Chondrocyte (in vitro differentiated cells): Measurements from ENCODE around the gene ACVRL1. TPM values are rescaled to one million over a fixed set of nuclear protein-coding genes. Genes with fewer than 3 reads are reported as not detected.

Source experiments
- DNase-seq: peaks from one replicate; pipeline ENCODE4 v3.0.0; 2021; ENCODE audit warnings: mixed read lengths, low spot score
- H3K27ac Mint-ChIP-seq: one replicate; pipeline ENCODE4 v1.8.0; 2021; ENCODE audit warnings: mild to moderate bottlenecking, moderate library complexity, mixed read lengths; ENCODE audit not compliant: unreplicated experiment
- H3K27me3 Mint-ChIP-seq: 2 replicates; pipeline ENCODE4 v1.8.0; 2021; ENCODE audit warnings: low read depth, mixed read lengths
- H3K36me3 Mint-ChIP-seq: 2 replicates; pipeline ENCODE4 v1.8.0; 2021; ENCODE audit warnings: low read depth, mixed read lengths
- H3K4me1 Mint-ChIP-seq: 2 replicates; pipeline ENCODE4 v1.8.0; 2021; ENCODE audit warnings: low read depth, mild to moderate bottlenecking, mixed read lengths
- H3K4me3 Mint-ChIP-seq: one replicate; pipeline ENCODE4 v1.8.0; 2021; ENCODE audit warnings: mild to moderate bottlenecking, moderate library complexity, mixed read lengths; ENCODE audit not compliant: unreplicated experiment
- H3K9me3 Mint-ChIP-seq: 2 replicates; pipeline ENCODE4 v1.8.0; 2021; ENCODE audit warnings: low read depth, mixed read lengths
- total RNA-seq: library from RNA; stranded (reverse); gene quantifications from 3 replicates; pipeline ENCODE4 v1.2.1, GENCODE V29; 2021
- TF ChIP-seq, protein P1 (sequence below): fragments of 200-600 bp; sonication (generic); IDR thresholded peaks from 2 replicates; pipeline ENCODE4 v1.5.0; 2021; ENCODE audit warnings: antibody characterized with exemption, mild to moderate bottlenecking, moderate library complexity

ACVRL1 gene
- total RNA-seq, 1 donor from 2014 or later, result 0.60 TPM

DNA sequence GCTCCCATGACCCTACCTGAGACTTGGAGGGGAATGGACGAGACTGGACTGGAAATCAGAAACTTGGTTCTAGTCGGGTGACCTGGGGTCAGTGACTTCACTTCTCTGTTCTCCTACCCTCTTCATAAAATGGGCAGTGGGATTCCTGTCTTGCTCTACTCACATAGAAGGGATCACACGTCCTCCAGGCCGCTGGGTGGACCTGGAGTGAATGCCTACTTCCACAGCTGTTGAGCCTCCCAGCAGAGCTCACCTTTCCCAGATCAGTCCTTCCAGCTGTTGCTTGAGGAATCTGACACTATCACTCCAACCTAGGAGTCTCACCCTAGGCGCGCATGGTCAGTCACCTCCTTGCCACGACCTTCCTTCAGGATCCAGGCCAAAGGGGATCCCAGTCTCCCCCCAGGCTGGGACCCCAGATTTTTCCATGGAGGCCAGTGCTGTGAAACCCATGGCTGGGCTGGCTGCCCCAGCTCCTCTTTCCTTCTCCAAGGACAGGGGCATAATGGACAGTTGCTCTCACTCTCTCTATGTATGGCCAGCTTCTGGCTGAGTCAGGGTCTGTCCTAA, 637 bp downstream of the ACVRL1 start:
- no peak overlapping the region for H3K4me3 Mint-ChIP-seq
- H3K9me3 Mint-ChIP-seq, result no peaks in the 10 kb centered on the region
- no peak overlapping the region for H3K27ac Mint-ChIP-seq
- DNase-seq, result no peak
- peaks cover 12% of the 10 kb centered on the region for H3K4me1 Mint-ChIP-seq
- no peaks in the 10 kb centered on the region for H3K36me3 Mint-ChIP-seq
- TF ChIP-seq, protein P1, sequence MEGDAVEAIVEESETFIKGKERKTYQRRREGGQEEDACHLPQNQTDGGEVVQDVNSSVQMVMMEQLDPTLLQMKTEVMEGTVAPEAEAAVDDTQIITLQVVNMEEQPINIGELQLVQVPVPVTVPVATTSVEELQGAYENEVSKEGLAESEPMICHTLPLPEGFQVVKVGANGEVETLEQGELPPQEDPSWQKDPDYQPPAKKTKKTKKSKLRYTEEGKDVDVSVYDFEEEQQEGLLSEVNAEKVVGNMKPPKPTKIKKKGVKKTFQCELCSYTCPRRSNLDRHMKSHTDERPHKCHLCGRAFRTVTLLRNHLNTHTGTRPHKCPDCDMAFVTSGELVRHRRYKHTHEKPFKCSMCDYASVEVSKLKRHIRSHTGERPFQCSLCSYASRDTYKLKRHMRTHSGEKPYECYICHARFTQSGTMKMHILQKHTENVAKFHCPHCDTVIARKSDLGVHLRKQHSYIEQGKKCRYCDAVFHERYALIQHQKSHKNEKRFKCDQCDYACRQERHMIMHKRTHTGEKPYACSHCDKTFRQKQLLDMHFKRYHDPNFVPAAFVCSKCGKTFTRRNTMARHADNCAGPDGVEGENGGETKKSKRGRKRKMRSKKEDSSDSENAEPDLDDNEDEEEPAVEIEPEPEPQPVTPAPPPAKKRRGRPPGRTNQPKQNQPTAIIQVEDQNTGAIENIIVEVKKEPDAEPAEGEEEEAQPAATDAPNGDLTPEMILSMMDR, result no peak
- peaks cover 1% of the 10 kb centered on the region for H3K27me3 Mint-ChIP-seq

DNA sequence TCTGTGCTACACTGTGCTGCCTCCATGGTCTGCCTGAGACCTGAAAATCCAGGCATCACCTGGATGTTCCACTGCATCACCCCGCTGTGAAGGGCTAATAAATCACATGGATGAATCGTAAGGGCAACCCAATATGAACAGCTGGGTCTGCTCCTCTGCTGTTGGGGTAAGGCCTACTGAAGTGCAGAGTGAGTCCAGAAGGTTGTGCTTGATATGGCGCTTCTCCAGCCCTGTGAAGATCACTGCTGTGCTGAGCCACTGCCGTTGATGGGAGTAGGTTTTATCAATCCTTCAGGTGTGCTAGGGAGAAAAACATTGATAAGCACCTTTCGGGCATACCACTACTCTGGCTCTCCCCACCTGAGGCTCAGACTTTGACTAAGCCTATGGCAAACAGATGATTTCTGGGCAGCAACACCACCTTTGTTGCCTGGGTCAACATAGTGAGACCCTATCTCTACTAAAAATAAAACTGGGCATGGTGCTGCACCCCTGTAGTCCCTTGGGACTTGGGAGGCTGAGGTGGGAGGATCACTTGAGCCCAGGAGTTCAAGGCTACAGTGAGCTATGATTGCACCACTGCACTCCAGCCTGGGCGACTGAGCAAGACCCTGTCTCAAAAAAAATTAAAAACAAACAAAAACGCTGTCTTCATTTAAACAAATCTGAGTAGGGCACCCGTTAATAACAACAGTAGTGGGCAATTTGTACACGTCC, 1.7 kb downstream of the ACVRL1 start:
- no peak overlapping the region for H3K4me3 Mint-ChIP-seq
- no peak overlapping the region for H3K27ac Mint-ChIP-seq
- H3K27me3 Mint-ChIP-seq, result peaks cover 1% of the 10 kb centered on the region
- no peaks in the 10 kb centered on the region for H3K9me3 Mint-ChIP-seq
- no peaks in the 10 kb centered on the region for H3K36me3 Mint-ChIP-seq
- H3K4me1 Mint-ChIP-seq, result peaks cover 12% of the 10 kb centered on the region
- TF ChIP-seq, protein P1, result no peak
- no peak for DNase-seq

DNA sequence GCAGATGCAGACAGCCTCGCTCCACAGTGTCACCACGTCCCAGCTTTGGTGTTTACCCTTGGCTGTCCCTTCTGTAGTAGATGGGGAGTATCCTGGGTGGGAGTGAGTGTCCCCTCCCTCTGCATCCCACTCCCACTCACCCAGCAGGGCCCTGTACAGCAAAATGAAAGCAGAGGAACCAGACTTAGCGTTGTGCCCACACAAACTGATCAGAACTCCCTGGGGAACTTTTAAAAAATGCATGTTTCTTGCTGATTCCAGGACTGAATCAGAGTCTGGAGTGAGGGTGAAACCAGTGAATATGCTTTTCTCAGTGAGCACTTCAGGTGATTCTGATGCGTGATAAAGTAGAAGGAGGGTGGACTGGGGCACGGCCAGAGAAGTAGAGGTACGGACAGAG, 2.9 kb downstream of the ACVRL1 start:
- Mint-ChIP-seq H3K27ac (no peak overlapping the region), H3K4me1 (peaks cover 12% of the 10 kb centered on the region), H3K27me3 (peaks cover 1% of the 10 kb centered on the region), H3K36me3 (no peaks in the 10 kb centered on the region), H3K4me3 (no peak overlapping the region), H3K9me3 (no peaks in the 10 kb centered on the region)
- TF ChIP-seq, protein P1, result no peak
- DNase-seq, result no peak

DNA sequence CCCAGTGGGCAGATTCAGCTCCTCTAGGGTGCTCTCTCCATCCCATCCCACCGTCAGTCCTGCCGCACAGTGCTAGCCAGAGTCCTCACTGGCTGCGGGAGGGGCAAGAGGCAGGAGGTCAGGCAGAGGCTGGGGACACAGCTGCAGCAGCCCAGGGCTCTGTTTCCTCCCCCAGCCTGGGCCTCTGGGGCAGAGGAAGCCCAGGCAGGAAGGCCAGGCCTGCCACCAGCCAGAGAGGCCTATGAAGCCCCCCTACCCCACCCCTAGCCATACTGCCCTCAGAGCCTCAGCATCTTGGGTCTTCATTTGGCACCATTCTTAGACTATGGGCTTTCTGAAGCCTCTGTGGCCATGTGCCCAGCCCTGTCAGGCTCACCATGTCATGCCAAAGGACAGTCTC, 3.4 kb downstream of the ACVRL1 start:
- no peaks in the 10 kb centered on the region for H3K9me3 Mint-ChIP-seq
- TF ChIP-seq, protein P1, result no peak
- no peaks in the 10 kb centered on the region for H3K36me3 Mint-ChIP-seq
- H3K27ac Mint-ChIP-seq, result no peak overlapping the region
- no peak overlapping the region for H3K4me3 Mint-ChIP-seq
- H3K4me1 Mint-ChIP-seq, result peaks cover 12% of the 10 kb centered on the region
- peaks cover 1% of the 10 kb centered on the region for H3K27me3 Mint-ChIP-seq
- peak; percentile 13 for DNase-seq

DNA sequence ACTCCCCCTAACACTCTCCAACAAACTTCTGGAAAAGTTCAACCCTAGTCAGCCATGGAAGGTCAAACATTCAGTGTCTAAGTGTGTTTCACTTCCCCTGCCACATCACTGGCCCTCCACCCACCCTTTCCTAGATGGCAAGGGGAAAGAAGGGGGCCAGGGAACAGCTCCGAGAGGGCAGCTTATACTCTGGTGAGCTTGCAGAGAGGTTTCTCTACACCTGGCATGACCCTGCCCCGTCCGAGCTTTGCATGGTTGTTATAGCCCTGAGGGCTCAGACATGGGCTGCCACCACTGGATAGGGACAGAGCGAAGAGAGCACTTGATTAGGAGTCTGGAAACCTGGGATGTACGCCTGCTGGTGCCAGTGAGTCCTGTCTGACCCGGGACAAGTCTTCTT, 4.0 kb downstream of the ACVRL1 start:
- no peaks in the 10 kb centered on the region for H3K36me3 Mint-ChIP-seq
- peak; percentile 55 for DNase-seq
- TF ChIP-seq, protein P1, result no peak
- no peaks in the 10 kb centered on the region for H3K9me3 Mint-ChIP-seq
- H3K27ac Mint-ChIP-seq, result no peak overlapping the region
- peaks cover 1% of the 10 kb centered on the region for H3K27me3 Mint-ChIP-seq
- no peak overlapping the region for H3K4me3 Mint-ChIP-seq
- H3K4me1 Mint-ChIP-seq, result peaks cover 12% of the 10 kb centered on the region
